Stromal cell of bone marrow (primary cell): Measurements from ENCODE around the gene NMT1.
"Not testable (repeated sequence)": the region's sequence is repeated elsewhere in the genome, so short reads cannot be mapped to it uniquely, and the experiment has no call there.

Experiments
- DNase-seq: peaks from one replicate; pipeline ENCODE4 v3.0.0-alpha.2; 2012; ENCODE audit warnings: low read depth

The NMT1 gene

DNA sequence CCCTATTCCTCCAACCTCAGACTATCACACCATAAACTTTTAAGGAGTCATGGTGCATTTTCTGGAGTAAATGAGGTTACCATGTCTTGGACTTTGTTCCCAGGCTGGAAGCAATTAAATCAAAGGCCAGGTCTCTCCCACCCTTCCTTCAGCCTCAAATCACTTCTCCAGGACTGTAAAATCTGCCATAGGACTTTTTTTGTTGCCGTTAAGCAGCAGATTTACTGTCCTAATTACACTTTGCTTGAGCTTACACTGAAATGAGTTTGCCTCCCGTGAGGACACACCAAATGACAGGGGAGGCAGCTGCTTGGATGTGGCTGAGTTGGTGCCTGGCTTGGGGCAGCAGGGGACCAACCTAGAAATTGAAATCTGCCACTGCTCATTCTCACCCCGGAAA lies 24.4 kb upstream of the NMT1 start:
- no peak for DNase-seq

DNA sequence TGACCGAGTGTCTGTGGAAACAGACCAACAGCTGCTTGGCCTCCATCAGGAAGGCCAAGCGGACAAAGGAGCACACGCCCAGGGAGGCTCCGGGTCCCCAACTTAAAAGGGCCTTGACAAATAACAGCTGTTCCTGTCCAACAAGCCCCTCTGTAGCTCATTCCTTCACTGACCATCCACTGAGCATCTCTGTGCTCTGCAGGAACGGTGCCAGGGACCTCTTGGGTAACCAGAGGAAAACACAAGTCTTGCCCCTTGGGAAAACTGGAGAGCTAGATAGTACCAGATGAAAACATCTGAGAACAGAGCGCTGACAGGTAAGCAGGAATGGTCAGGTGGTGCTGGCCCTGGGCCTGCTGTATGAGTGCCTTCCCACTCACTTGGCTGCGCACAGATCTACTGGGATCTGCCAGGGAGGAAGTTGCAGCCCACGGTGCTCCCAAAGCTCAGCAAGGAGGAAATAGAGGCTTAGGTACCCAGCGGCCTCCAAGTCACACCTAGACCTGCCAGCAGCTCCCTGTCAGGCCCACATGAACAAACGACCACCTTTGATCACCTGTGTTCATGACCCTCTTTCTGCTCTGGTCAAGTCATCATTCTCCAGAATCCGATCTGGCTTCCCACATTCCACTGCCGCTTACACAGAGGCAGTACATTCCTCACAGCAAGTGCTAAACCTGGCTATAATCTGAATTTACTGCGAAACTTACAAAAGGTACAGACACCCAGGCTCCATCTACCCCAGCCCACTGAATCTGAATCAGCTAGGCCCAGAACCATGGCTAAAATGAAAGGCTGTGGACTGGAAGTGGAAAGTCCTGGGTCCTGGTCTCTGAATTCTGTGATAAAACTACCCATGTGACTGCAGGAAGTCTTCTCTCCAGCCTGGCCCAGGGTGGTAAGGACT lies 22.1 kb upstream of the NMT1 start:
- DNase-seq = no peak

DNA sequence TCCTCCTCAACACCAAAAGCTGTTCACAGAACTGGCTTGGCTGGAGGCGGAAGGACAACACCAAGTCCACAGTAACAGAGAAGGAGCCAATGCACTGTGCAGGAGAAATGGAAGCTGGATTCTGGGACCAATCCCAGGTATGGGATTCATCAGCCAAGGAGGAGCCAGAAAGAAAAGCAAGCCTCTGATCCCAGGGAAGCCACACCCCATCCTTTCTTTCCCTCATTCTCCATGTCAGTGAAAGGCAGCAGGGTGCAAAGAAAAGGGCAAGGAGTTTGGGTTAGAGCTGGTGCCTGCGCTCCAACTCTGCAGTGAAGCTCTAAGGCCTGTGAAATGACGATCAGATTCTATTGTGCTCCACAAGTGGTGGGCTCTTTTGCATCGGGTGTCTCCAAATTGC lies 20.7 kb upstream of the NMT1 start:
- no peak for DNase-seq

DNA sequence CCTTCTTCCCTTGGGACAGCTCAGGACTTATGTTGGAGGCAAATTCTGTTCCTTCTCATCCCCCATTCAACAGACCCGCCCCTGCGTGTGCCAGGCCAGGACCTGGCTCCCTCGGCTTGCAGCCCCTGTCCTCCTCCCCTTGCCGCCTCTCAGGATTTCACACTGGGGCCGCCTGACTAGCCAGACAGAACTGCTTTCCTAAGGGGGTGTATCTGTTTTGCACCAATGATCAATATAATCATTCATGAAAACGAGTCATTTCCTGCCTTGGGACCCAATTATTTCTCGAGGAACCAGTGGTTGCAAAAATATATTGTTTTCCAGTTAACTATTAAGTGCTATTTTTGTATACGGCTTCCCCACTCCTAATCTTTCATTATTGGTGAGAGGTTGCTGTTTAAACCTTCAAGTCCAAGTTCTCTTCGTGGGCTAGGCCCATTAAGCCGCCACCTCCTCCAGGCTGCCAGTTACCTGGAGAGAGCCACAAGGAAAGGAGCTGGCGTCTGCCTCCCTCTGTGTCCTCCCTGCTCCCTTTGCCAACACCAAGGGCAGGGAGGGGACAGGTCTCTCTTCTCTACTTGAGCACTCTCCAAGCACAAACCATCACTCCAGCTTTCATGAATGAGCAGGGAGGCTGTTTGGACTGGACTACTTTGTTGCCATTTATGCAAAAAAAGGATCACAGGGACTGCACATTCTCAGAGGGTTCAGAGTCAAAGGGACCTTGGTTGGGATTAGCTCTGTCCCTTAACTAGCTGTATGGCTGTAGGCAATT lies 18.6 kb upstream of the NMT1 start:
- no peak for DNase-seq

DNA sequence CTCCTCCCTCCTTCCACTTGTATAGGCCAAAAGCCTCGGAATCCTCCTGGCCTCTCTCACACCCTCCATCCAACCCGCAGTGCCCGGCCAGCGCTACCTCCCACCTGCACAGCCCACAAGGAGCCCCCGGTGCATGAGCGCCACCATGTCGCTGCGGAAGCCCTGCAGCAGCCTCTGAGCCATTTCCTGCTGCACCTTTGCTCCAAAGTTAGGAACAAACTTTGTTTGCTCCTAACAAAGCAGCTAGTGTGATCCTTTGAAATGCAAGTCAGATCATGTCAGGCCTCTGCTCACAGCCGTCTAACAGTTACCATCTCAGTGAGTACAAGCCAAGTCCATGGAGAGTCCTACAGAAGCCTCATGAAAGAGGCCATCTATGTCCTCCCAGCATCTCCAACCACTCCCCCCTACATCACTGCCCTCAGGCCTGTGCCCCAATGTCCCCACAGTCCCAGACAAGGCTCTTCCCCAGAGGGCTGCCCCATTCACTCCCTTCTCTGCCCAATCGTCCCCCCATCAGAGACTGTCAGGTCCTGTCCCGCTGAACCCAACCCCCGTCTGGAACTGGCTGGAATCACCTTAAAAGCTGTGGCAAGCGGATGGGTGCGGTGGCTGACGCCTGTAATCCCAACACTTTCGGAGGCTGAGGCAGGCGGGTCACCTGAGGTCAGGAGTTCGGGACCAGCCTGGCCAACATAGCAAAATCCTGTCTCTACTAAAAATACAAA lies 17.1 kb upstream of the NMT1 start:
- no peak for DNase-seq

DNA sequence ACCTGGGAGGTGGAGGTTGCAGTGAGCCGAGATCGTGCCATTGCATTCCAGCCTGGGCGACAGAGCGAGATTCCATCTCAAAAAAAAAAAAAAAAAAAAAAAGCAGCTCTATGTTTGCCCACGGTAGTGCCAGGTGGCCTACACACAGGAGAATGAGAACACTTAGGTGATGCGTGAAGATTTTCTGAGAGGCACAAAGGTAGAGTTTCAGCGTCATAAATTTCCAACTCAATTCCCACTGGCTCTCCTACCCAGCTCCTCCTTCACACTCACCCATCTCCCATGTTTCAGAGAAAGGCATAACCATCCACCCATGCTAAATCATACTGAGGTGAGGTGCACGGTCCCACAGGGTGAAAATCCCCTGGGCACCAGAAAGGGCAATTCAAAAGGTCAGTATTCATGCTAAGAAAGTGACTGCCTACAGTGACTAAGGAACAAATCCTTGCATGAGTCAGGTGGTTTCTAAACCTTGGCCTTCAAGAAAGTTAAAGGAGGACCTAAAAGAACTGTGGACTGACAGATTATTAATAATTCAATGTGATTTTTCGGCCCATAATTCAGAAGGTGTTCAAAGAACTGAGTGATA lies 14.5 kb upstream of the NMT1 start:
- no peak for DNase-seq

DNA sequence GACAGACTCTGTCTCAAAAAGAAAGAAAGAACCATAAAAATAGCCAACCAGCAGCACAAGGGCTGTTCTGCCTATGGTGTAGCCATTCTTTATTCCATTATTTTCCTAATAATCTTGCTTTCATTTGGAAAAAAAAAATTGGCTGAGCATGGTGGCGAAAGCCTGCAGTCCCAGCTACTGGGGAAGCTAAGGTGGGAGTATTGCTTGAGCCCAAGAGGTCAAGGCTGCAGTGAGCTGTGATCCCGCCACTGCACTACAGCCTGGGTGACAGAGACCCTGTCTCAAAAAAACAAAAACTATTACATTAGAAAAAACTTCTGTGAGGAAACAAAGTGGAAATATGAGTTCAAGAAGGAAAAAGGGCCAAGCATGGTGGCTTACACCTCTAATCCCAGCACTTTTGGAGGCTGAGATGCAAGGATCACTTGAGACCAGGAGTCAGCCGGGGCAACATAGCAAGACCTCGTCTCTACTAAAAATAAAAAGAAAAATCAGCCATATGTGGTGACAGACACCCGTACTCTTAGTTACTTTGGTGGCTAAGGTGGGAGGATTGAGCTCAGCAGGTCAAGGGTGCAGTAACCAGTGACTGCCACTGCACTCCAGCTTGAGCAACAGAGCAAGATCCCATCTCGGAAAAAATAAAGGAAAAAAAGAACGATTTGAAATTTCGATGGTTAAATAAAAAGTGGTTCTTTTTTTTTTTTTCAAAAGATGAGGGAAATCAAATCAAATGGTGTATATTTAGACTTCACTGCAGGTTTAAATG lies 12.1 kb upstream of the NMT1 start:
- DNase-seq = no peak

DNA sequence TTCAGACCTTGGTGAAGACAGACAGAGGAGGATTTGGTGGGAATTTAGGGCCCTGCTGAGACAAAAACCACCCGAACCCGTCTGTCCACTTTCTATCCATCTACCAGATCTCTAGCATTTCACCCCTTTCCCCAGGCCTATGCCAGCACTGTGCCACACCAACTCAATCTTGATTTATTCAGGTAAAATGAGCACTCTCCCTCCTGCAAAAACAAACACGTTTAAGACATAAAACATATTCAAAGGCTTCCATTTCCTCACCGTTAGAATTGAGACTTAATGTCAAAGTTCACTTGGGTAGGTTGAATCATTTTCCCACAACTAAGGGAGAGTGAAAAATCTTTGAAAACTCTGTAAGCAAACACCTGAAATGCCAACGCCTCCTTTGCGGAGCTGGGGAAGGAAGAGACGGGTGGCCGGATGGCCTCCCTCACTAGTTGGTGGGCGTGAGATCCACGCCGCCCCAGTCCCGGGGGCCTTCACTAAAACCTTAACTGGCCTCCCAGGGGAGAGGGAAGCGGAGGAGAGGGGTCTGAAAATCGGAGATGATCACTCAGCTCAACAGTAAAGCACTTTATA lies 10.5 kb upstream of the NMT1 start:
- no peak for DNase-seq

DNA sequence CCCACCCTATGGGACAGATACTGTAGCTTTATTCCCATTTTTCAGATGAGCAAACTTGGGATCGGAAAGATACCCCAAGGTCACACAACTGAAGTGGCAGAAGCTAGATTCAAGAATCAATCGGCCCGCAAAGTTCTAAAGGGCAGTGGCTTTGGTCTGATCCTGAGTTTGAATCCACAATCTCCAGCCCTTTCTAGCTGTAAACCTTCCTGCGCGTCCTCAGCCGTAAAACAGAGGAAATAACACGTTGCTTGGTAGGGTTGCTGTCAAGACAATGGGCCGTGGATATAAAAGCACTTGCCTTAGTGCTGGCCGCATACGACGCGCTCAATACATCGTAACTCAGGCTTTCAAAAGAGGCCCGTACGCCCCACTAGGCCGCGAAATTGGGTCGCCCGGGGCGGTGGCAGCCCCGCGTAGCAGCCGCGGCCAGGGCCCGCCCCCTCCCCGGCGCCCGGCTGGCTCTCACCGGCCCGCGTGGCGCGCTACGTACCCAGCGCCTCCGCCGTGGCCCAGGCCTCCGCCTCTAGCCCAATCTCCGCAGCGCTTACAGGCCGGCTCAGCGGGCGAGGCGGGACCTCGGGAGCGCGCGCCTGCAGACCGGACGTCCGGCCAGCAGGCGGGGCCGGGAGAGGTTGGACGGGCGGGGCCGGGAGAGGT lies 9.9 kb upstream of the NMT1 start, which contains the start of gene DCAKD:
Gene DCAKD (minus strand): TSS at position 573 of the 660 bp plus-strand sequence. CDS start 16,747 bp downstream, outside the sequence.
- DNase-seq = peak; percentile 95

DNA sequence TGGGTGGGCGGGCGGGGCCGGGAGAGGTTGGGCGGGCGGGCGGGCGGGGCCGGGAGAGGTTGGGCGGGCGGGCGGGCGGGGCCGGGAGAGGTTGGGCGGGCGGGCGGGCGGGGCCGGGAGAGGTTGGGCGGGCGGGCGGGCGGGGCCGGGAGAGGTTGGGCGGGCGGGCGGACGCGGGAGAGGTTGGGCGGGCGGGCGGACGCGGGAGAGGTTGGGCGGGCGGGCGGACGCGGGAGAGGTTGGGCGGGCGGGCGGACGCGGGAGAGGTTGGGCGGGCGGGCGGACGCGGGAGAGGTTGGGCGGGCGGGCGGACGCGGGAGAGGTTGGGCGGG lies 9.4 kb upstream of the NMT1 start:
- not testable (repeated sequence) for DNase-seq

DNA sequence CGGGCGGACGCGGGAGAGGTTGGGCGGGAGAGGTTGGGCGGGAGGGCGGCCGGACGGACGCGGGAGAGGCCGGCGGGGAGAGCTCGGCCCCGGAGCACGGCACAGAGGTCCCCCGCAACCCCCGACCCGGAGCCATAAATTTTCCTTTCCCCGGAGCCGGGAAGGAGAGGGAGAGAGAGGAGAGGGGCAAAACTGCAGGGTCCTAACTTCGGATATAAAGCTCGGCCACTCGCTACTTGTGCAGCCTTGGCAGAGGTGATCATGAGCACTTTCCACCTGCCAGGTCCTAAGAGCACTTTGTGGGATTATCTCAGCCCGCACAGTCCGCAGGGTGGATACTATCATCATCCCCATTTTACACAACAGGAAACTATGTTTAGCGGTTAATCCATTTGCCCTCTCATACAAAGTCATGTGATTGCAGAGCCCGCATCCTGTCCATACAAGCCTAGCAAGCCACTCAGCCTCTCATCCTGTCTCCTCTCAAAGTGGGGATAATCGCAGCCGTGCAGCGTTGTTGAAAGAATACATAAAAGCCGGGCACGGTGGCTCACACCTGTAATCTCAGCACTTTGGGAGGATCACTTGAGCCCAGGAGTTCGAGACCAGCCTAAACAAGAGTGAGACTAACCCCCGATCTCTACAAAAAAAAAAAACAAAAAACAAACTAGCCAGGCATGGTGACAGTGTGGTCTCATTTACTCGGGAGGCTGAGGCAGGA lies 8.9 kb upstream of the NMT1 start:
- DNase-seq = no peak

DNA sequence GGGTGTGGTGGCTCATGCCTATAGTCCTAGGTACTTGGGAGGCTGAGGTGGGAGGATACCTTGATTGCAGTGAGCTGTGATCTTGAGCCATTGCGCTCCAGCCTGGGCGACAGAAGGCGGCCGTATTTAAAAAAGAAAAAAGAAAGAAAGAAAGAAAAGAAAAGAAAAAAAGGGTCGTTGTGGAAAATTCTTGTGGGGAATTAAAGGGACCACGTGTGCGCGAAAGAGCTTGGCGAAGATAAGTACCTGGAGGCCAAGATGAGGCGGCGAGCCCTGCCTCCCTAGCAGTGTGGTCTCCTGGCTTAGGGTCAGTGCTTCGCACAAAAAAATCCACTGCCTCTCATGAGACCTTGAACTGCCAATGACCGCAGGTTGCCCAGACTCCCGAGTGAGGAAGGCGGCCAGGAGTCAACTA lies 728 bp upstream of the NMT1 start:
- no peak for DNase-seq

DNA sequence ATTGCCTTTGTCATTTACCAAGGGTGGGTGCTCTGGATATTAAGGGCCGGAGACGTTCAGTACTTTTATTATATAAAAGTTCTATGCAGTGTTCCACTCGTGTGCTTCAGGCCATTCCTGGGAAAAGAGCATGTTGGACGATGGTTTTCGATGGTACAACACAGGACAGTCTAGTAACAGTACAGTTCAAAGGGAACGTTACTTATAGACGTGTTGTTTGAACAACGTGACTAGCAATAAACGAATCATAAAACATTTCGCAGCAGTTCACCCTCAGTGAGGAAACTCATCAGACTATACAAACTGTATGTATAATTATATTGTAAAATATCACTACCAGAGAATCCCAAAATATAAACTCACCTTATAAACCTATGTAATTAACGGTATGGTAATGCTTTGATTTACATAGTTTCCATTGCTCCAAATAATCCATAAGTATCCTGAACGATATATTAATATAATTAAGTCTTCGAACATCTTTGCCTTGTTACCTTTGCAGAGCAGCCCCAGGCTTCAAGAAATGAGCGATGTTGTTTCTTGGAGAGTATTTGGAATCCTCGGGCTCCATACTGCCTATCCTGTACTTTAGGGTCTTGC lies 589 bp downstream of the NMT1 start:
- no peak for DNase-seq

DNA sequence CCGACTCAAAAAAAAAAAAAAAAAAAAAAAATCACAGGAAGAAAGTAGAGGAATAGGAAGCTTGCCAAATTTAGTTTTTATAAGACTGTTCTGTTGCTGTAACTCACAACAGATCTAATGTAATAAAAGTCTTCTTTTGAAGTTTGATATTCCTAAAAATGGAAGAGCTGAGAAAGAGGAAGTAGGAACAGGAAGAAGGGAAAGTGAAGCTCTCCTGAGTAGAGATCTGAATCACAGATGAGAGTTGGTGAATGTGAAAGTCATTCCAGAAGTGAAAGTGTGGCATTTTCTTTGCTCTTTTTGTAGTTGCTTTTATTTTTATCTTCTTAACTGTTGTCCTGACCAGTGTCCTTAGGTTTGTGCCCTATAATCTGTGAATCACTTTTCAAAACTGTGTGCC lies 2.1 kb downstream of the NMT1 start:
- no peak for DNase-seq

DNA sequence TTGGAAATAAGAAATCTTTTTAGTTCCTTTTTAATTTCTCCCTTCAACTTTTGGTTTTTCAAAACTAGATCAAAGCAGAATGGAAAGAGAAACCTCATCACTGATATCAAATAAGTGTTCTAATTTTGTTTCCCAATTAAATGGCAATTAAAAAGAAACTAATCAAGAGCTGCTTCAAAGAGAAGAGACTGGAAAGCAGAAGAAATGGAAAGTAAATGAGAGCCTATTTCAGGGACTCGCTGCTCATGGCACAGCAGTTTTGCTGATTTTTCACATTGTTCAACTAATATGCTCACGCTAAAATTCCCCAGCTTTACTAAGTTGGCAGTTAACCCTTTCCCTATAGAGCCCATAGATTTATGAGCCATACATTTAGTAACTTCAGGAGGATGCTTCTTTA lies 6.5 kb downstream of the NMT1 start:
- DNase-seq = no peak

DNA sequence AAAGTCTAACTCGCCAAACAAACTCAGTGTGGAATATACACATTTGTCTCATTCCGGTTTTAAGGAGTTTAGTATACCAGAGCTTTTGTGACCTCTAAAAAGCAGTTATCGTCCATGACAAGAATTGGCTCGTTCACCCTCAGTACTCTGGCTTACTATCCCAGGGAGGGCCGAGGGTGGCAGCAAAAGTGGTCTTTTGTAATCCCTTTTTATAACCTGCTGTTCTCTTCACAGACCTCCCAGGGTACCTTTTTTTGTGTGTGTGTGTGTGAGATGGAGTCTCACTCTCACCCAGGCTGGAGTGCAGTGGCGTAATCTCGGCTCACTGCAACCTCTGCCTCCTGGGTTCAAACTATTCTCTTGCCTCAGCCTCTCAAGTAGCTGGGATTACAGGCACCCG lies 8.9 kb downstream of the NMT1 start:
- no peak for DNase-seq

DNA sequence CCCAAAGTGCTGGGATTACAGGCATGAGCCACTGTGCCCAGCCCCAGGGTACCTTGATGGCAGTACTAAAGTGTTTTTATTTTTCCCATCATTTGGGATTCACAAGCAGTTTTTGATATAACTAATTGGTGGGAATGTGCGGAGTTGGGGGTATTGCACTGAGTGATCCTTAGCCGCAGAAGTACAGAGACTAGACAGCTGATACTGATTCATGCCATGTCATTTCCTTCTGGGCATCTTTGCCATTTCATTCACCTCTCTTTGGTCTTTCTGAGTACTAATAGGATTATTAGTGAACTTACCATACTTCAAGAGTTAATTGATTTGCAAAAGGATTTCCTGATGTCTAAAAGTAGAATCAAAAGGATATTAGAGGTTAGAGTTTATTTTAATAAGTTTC lies 9.7 kb downstream of the NMT1 start:
- no peak for DNase-seq

DNA sequence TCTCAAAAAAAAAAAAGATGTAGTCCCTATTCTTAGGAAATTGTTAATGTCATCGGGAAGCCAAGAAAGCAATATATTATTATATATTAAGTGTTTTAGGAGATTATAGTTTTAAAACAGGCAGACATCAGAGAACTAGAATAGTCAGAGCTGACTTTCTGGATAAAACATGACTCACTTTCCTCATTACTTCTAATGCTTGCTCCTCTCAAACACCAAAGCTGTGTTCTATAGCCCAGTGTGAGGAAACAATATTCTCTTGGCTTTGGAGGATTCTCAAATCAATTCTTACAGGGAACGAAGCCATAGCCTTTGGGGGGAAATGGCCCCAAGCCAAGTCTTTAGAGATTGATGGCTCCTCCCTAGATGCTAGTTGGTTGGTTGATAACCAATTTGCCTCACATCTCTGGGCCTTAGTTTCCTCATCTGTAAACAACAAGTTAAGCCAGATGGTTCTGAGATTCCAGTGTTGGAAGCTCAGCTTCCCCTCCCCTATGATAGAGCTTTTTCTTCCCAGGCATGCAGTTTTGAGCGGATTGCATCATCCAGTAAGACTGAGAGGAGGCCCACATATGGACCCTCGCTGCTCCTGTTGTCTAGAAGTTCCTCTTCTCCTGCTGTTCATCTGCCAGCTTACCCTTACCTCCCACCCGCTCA lies 12.4 kb downstream of the NMT1 start:
- DNase-seq = no peak

DNA sequence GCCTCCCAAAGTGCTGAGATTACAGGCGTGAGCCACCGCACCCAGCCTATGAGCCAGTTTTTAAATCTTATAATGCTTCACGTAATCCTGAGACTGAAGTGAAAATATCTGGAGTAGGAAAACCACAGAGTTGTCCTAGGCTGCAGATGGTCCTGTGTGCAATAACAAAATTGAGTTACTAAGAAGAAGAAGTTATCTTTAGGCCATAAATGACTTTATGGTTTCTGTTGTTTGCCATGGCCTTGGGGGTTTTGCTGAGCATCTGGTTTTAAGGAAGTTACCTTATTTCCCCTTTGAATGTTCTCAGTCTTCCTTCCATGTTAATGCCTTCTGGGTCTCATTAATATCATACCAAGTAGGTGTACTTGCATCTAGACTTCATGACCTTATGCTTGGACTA lies 16.5 kb downstream of the NMT1 start:
- DNase-seq = no peak
